RWPE1 (cell line): ENCODE measurements around the gene EML4.

Experiments used
- CTCF ChIA-PET: fragments of 350-600 bp; sonication (Branson Sonifier 250); formaldehyde crosslinking; extraction: SDS; loops from one replicate; lab custom pipeline; 2021; lab: Yijun Ruan, JAX
- POLR2A ChIA-PET: fragments of 400-600 bp; formaldehyde crosslinking; extraction: SDS; loops from one replicate; lab custom pipeline; 2020; ENCODE audit warnings: antibody characterized with exemption; ENCODE audit not compliant: low non-redundant PET; lab: Yijun Ruan, JAX
- DNase-seq: peaks from one replicate; pipeline ENCODE4 v3.0.0; 2012; ENCODE audit warnings: low spot score
- H3K27ac ChIP-seq: fragments of 450-650 bp; 2 replicates; pipeline ENCODE4 v1.5.1; 2017
- TF ChIP-seq, protein P1 (sequence below): fragments of 450-650 bp; conservative IDR thresholded peaks from 2 replicates; pipeline ENCODE4 v1.5.1; 2017; ENCODE audit warnings: low read depth, mild to moderate bottlenecking

EML4 gene

DNA sequence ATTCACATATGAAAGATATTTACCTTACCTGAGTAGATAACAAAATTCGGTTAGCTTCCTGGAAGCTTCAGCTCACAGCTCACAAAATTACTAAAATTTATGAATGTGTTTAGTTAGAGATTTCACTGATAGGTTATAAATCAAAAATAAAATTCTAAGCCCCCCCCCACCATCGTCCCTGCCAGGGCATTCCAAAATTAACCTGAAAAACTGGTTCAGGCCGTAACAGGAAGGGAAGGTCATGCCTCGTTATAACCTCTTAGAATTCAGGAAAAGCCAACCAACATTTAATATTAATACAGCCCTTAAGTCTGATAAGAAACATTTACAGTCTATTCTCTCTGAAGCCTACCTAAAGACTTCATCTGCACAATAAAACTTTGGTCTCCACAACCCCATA lies 143.0 kb downstream of the EML4 start:
- H3K27ac ChIP-seq: no peak overlapping the region
- CTCF ChIA-PET: no interaction called here
- POLR2A ChIA-PET: no interaction called here
- TF ChIP-seq, protein P1, sequence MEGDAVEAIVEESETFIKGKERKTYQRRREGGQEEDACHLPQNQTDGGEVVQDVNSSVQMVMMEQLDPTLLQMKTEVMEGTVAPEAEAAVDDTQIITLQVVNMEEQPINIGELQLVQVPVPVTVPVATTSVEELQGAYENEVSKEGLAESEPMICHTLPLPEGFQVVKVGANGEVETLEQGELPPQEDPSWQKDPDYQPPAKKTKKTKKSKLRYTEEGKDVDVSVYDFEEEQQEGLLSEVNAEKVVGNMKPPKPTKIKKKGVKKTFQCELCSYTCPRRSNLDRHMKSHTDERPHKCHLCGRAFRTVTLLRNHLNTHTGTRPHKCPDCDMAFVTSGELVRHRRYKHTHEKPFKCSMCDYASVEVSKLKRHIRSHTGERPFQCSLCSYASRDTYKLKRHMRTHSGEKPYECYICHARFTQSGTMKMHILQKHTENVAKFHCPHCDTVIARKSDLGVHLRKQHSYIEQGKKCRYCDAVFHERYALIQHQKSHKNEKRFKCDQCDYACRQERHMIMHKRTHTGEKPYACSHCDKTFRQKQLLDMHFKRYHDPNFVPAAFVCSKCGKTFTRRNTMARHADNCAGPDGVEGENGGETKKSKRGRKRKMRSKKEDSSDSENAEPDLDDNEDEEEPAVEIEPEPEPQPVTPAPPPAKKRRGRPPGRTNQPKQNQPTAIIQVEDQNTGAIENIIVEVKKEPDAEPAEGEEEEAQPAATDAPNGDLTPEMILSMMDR: no peak
- DNase-seq: peak; percentile 5

GRCh38 chr2:42314892-42315468 lies 145.8 kb downstream of the EML4 start:
- CTCF ChIA-PET: no interaction called here
- POLR2A ChIA-PET: no interaction called here
- TF ChIP-seq, protein P1: no peak
- DNase-seq: peak; percentile 69
- no peak overlapping the region for H3K27ac ChIP-seq

DNA sequence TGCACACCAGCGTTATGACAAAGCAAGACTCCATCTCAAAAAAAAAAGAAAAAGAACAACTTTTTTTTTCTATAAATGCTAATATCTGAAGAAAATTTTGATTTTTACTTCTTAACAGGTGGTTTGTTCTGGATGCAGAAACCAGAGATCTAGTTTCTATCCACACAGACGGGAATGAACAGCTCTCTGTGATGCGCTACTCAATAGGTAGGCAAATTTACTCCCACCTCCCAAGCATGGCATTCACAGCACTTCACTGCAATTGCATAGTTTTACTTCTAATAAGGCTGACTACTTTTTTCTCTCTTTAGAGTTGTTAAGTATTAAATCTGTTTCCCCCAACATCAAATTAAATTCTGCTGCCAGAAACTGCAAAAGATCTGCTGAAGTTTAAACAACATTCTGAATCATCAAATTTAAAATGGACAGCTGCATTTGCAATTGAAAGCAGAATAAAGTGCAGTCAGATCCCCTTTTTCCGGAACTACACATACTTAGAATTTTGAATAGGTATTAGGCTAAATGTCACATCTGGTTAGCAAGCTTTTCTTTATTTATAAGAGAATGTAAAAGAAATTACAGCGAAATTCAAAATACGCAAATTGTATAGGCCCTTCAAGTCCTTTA lies 146.8 kb downstream of the EML4 start:
- TF ChIP-seq, protein P1: no peak
- H3K27ac ChIP-seq: no peak overlapping the region
- ChIA-PET POLR2A (no interaction called here), CTCF (interaction anchor here (0.7 kb wide), 1 partner anchor 10 kb away, joined by 3 read pairs; no protein-coding TSS in a partner anchor)
- no peak for DNase-seq

- no peak for DNase-seq
- POLR2A ChIA-PET: no interaction called here
- CTCF ChIA-PET: no interaction called here
- TF ChIP-seq, protein P1: no peak
- H3K27ac ChIP-seq: no peak overlapping the region
These were observed 147.8 kb downstream of the EML4 start for GRCh38 chr2:42316910-42317309.

DNA sequence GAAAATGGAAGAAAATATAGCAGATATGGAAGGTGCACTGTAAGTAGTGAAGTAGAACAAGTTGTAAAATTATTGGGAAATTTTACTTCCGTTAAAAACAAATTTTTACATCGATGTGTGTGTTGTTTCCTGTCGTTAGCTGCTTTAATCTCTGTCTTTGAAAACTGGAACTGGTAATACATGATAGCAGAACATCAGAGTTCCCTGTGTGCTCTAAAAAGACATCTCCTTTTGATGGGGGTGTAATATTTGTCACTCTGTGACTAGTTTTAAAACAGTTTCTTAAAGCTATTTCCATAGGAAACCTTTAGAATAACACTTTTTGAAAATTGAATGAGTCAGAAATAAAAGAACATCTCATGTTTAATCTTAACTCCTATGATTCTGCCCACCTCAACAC lies 148.3 kb downstream of the EML4 start:
- CTCF ChIA-PET: no interaction called here
- H3K27ac ChIP-seq: no peak overlapping the region
- TF ChIP-seq, protein P1: no peak
- DNase-seq: no peak
- POLR2A ChIA-PET: no interaction called here

GRCh38 chr2:42317945-42318344 lies 148.8 kb downstream of the EML4 start:
- TF ChIP-seq, protein P1: no peak
- ChIA-PET POLR2A (no interaction called here), CTCF (no interaction called here)
- no peak overlapping the region for H3K27ac ChIP-seq
- DNase-seq: no peak
